ENCODE results near the gene NR2E3.

DNA sequence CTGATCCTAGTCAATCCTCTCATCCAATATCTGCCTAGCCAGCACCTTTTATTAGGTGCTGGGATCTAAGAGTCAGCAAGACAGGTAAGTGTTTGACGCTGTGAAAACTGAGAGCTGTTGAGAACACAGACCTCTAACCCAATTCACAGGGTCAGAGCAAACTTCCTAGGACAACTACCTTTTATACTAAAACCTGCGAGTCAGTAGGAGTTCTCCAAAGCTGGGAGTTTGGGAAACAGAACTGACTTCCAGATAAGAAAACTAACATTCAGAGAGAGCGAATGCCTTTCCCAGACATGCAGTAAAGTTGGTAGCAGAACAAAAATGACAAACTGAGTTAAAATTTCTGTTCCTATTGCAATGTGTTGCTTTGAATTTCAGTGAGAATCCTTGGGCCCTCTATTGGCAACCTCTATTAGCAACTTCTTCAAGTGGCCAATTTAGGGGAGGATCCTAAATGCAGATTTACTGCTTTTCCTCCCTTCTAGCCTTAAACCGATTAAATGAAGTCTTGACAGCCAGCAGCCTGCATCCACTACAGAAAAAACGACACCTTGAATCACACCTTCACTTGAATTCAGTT lies 11.3 kb downstream of the NR2E3 start:
- TF ChIP-seq EZH2 (IDR thresholded peaks at IDR 0.05; ENCODE audit: low read length, unreplicated experiment) (no peak), EZH2phosphoT487 (IDR thresholded peaks at IDR 0.05; ENCODE audit: borderline replicate concordance, low read length) (no peak)
- TF ChIP-seq, protein P1, sequence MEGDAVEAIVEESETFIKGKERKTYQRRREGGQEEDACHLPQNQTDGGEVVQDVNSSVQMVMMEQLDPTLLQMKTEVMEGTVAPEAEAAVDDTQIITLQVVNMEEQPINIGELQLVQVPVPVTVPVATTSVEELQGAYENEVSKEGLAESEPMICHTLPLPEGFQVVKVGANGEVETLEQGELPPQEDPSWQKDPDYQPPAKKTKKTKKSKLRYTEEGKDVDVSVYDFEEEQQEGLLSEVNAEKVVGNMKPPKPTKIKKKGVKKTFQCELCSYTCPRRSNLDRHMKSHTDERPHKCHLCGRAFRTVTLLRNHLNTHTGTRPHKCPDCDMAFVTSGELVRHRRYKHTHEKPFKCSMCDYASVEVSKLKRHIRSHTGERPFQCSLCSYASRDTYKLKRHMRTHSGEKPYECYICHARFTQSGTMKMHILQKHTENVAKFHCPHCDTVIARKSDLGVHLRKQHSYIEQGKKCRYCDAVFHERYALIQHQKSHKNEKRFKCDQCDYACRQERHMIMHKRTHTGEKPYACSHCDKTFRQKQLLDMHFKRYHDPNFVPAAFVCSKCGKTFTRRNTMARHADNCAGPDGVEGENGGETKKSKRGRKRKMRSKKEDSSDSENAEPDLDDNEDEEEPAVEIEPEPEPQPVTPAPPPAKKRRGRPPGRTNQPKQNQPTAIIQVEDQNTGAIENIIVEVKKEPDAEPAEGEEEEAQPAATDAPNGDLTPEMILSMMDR (conservative IDR thresholded peaks at IDR 0.05; ENCODE audit: low read depth, low read length): no peak
